ENCODE data around the gene RHBDD1.

DNA sequence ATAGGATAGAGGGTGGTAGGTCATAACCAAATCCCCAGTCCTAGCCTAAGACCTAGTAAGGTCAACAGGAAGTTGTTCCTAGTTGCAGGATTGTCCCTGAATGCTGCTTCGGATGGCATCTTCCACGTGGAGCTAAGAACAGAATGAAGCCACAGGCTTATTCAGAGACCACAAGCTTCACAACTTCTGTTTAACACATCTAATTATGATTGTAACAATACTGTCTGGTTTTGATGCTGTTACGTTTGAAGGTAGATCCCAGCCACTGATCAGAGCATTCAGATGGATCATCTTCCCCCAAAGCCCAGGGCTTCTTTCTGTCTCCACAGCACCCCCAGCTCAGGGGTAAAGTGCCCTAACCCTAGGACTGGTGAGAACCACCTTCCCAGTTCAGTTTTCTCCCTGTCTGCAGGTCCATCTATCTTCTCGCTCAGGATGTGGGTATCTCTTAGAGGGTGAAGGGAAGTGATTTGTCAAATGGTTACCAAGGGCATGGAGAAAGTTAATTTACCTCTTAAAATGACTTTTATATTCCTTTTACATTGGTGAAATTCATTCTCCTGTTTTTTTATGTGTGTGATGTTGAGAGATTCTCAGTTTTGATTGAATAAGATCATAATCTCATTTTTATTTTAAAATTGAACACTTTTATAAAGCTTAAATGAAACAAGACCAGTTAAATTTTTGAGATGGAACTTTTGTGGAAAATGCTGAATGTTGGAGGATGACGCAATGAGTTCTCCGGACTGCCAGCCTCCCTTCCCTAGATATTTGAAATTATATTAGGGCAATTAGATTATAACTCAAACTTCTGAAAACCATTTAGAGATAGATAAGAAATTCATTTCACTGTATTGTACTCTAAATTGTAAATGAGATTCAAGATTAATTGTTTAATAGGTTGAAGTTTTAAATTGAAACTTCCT lies 66.5 kb downstream of the RHBDD1 start:
- TF ChIP-seq TAF1 (conservative IDR thresholded peaks at IDR 0.05) (no peak), FOXA2 (IDR thresholded peaks at IDR 0.05) (no peak), RAD21 (IDR thresholded peaks at IDR 0.05) (no peak), YY1 (IDR thresholded peaks at IDR 0.05) (no peak)
- TF ChIP-seq, protein P1, sequence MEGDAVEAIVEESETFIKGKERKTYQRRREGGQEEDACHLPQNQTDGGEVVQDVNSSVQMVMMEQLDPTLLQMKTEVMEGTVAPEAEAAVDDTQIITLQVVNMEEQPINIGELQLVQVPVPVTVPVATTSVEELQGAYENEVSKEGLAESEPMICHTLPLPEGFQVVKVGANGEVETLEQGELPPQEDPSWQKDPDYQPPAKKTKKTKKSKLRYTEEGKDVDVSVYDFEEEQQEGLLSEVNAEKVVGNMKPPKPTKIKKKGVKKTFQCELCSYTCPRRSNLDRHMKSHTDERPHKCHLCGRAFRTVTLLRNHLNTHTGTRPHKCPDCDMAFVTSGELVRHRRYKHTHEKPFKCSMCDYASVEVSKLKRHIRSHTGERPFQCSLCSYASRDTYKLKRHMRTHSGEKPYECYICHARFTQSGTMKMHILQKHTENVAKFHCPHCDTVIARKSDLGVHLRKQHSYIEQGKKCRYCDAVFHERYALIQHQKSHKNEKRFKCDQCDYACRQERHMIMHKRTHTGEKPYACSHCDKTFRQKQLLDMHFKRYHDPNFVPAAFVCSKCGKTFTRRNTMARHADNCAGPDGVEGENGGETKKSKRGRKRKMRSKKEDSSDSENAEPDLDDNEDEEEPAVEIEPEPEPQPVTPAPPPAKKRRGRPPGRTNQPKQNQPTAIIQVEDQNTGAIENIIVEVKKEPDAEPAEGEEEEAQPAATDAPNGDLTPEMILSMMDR (IDR thresholded peaks at IDR 0.05; ENCODE audit: low read depth, low read length, missing input control) = no peak
- TF ChIP-seq, protein P2, sequence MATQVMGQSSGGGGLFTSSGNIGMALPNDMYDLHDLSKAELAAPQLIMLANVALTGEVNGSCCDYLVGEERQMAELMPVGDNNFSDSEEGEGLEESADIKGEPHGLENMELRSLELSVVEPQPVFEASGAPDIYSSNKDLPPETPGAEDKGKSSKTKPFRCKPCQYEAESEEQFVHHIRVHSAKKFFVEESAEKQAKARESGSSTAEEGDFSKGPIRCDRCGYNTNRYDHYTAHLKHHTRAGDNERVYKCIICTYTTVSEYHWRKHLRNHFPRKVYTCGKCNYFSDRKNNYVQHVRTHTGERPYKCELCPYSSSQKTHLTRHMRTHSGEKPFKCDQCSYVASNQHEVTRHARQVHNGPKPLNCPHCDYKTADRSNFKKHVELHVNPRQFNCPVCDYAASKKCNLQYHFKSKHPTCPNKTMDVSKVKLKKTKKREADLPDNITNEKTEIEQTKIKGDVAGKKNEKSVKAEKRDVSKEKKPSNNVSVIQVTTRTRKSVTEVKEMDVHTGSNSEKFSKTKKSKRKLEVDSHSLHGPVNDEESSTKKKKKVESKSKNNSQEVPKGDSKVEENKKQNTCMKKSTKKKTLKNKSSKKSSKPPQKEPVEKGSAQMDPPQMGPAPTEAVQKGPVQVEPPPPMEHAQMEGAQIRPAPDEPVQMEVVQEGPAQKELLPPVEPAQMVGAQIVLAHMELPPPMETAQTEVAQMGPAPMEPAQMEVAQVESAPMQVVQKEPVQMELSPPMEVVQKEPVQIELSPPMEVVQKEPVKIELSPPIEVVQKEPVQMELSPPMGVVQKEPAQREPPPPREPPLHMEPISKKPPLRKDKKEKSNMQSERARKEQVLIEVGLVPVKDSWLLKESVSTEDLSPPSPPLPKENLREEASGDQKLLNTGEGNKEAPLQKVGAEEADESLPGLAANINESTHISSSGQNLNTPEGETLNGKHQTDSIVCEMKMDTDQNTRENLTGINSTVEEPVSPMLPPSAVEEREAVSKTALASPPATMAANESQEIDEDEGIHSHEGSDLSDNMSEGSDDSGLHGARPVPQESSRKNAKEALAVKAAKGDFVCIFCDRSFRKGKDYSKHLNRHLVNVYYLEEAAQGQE (IDR thresholded peaks at IDR 0.05) = no peak
- TF ChIP-seq, protein P3, sequence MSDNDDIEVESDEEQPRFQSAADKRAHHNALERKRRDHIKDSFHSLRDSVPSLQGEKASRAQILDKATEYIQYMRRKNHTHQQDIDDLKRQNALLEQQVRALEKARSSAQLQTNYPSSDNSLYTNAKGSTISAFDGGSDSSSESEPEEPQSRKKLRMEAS (IDR thresholded peaks at IDR 0.05) = no peak
- TF ChIP-seq, protein P4, sequence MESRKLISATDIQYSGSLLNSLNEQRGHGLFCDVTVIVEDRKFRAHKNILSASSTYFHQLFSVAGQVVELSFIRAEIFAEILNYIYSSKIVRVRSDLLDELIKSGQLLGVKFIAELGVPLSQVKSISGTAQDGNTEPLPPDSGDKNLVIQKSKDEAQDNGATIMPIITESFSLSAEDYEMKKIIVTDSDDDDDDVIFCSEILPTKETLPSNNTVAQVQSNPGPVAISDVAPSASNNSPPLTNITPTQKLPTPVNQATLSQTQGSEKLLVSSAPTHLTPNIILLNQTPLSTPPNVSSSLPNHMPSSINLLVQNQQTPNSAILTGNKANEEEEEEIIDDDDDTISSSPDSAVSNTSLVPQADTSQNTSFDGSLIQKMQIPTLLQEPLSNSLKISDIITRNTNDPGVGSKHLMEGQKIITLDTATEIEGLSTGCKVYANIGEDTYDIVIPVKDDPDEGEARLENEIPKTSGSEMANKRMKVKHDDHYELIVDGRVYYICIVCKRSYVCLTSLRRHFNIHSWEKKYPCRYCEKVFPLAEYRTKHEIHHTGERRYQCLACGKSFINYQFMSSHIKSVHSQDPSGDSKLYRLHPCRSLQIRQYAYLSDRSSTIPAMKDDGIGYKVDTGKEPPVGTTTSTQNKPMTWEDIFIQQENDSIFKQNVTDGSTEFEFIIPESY (IDR thresholded peaks at IDR 0.05) = no peak

All from liver (tissue), 3 donors.